CD4-positive, CD25-positive, alpha-beta regulatory T cell (primary cell): ENCODE data around the gene OR10A5. TPM values are rescaled to one million over a fixed set of nuclear protein-coding genes. Genes with fewer than 3 reads are reported as not detected.

Experiments
- ATAC-seq, 2 donors: fragments of 150-1000 bp; cut with Tn5 transposase; one replicate each; pipeline ENCODE4 v1.10.0; 2021; ENCODE audit warnings: low read depth in 2 of 2, moderate number of reproducible peaks in 2 of 2, moderate library complexity in 1 of 2
- DNase-seq, 3 donors: peaks; one replicate each; pipeline versions ENCODE4 v3.0.0 to v3.0.0-alpha.2; 2012 to 2022; ENCODE audit warnings: mixed read lengths in 1 of 3
- H3K27ac ChIP-seq: one replicate; pipeline ENCODE4 v1.7.0; 2013; ENCODE audit warnings: mild to moderate bottlenecking, low read length; ENCODE audit not compliant: insufficient read depth, poor library complexity, severe bottlenecking
- H3K27me3 ChIP-seq: one replicate; pipeline ENCODE4 v1.7.0; 2013; ENCODE audit warnings: low read length; ENCODE audit not compliant: control insufficient read depth, insufficient read depth
- H3K36me3 ChIP-seq: one replicate; pipeline ENCODE4 v1.7.0; 2013; ENCODE audit warnings: mild to moderate bottlenecking, low read length, moderate library complexity; ENCODE audit not compliant: control insufficient read depth, insufficient read depth
- H3K4me1 ChIP-seq: 2 replicates; pipeline ENCODE4 v1.7.0; 2013; ENCODE audit warnings: mild to moderate bottlenecking, low read length; ENCODE audit not compliant: insufficient read depth, control insufficient read depth, poor library complexity, severe bottlenecking
- H3K4me3 ChIP-seq: one replicate; pipeline ENCODE4 v1.7.0; 2013; ENCODE audit warnings: low read depth, mild to moderate bottlenecking, low read length, moderate library complexity
- H3K9me3 ChIP-seq, 2 experiments: 1 replicate in 1 of 2; 2 replicates in 1 of 2; pipeline ENCODE4 v1.7.0; 2013; ENCODE audit warnings: low read length in 2 of 2, mild to moderate bottlenecking in 1 of 2, moderate library complexity in 1 of 2; ENCODE audit not compliant: control insufficient read depth in 2 of 2
- H3K27ac Mint-ChIP-seq, 3 donors: one replicate each; pipeline ENCODE4 v1.8.0; 2020 to 2022; ENCODE audit warnings: mild to moderate bottlenecking in 3 of 3, mixed read lengths in 3 of 3, moderate library complexity in 2 of 3
- H3K27me3 Mint-ChIP-seq: one replicate; pipeline ENCODE4 v1.8.0; 2022; ENCODE audit warnings: mild to moderate bottlenecking, mixed read lengths
- H3K36me3 Mint-ChIP-seq: one replicate; pipeline ENCODE4 v1.8.0; 2020; ENCODE audit warnings: mixed read lengths
- H3K4me1 Mint-ChIP-seq, 4 donors: one replicate each; pipeline ENCODE4 v1.8.0; 2020 to 2022; ENCODE audit warnings: mixed read lengths in 4 of 4, mild to moderate bottlenecking in 1 of 4
- H3K4me3 Mint-ChIP-seq, 4 donors: one replicate each; pipeline ENCODE4 v1.8.0; 2020 to 2022; ENCODE audit warnings: mild to moderate bottlenecking in 4 of 4, mixed read lengths in 4 of 4, moderate library complexity in 3 of 4
- H3K9me3 Mint-ChIP-seq, 7 donors: one replicate each; pipeline ENCODE4 v1.8.0; 2020 to 2022; ENCODE audit warnings: mixed read lengths in 7 of 7, mild to moderate bottlenecking in 3 of 7, moderate library complexity in 2 of 7
- polyA plus RNA-seq, 4 donors: library from polyadenylated mRNA; unstranded; fragments of 300-500 nt; fragmentation: Illumina TruSeq; gene quantifications; one replicate each; pipeline ENCODE4 v1.2.3, GENCODE V29; 2021
- total RNA-seq: library from RNA; stranded (reverse); gene quantifications from one replicate; pipeline ENCODE4 v1.2.3, GENCODE V29; 2022

Gene OR10A5
- total and polyA plus RNA-seq, 5 donors from 2014 or later = not detected

DNA sequence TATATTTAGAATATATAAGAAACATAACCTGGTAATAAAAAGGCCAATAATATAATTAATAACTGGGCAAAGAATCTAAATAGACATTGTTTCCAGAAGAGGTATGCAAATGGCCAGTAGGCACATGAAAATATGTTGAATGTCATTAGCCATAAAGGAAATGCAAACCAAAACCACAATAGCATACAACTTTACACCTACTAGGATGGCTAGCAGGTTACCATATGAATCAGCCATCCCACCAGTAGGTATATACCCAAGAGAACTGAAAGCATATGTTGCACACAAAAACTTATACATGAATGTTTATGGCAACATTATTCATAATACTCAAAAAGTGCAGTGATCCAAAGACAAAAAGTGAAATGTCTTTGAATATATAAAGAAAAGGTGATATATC is 49.5 kb downstream of the OR10A5 start:
- H3K4me1 Mint-ChIP-seq = no peaks in the 10 kb centered on the region
- peaks cover 0 to 2% (median 0%) of the 10 kb centered on the region in 7 donors for H3K9me3 Mint-ChIP-seq
- no peak overlapping the region for H3K27ac ChIP-seq
- H3K36me3 ChIP-seq = no peaks in the 10 kb centered on the region
- DNase-seq (no peak), ATAC-seq (no peak)
- H3K27ac Mint-ChIP-seq = no peak overlapping the region
- H3K27me3 Mint-ChIP-seq = peaks cover 6% of the 10 kb centered on the region
- no peaks in the 10 kb centered on the region for H3K36me3 Mint-ChIP-seq
- H3K4me1 ChIP-seq = no peaks in the 10 kb centered on the region
- no peak overlapping the region for H3K4me3 Mint-ChIP-seq
- H3K4me3 ChIP-seq = no peak overlapping the region
- no peaks in the 10 kb centered on the region for H3K9me3 ChIP-seq
- H3K27me3 ChIP-seq = peaks cover 6% of the 10 kb centered on the region

Other genes with a start within 250 kb of the OR10A5 start
- 21.0 TPM for gene RRP8, start 242.1 kb upstream of the OR10A5 start, total RNA-seq
- gene RRP8, start 242.1 kb upstream of the OR10A5 start, polyA plus RNA-seq = 10 to 100 TPM; 22.5 to 30.9 (median 25.7) TPM
- 62.9 TPM for gene ILK, start 241.9 kb upstream of the OR10A5 start, total RNA-seq
- 100 to 1,000 TPM in 2 of 4 donors, 10 to 100 TPM in 2; 92.8 to 141 (median 115) TPM for gene ILK, start 241.9 kb upstream of the OR10A5 start, polyA plus RNA-seq
- gene TAF10, start 233.5 kb upstream of the OR10A5 start, total RNA-seq = 125 TPM
- gene TAF10, start 233.5 kb upstream of the OR10A5 start, polyA plus RNA-seq = 100 to 1,000 TPM; 254 to 386 (median 265) TPM
- 100 TPM for gene TPP1, start 226.3 kb upstream of the OR10A5 start, total RNA-seq
- gene TPP1, start 226.3 kb upstream of the OR10A5 start, polyA plus RNA-seq = 100 to 1,000 TPM; 135 to 165 (median 137) TPM
- 2.4 TPM for gene DCHS1, start 189.9 kb upstream of the OR10A5 start, total RNA-seq
- 1 to 10 TPM in 2 of 4 donors, under 1 TPM in 2; 0.49 to 1.6 (median 1.0) TPM for gene DCHS1, start 189.9 kb upstream of the OR10A5 start, polyA plus RNA-seq
- gene MRPL17, start 162.3 kb upstream of the OR10A5 start, total RNA-seq = 10.0 TPM
- 10 to 100 TPM; 18.5 to 35.5 (median 25.1) TPM for gene MRPL17, start 162.3 kb upstream of the OR10A5 start, polyA plus RNA-seq
- not detected for gene OR2AG2, start 73.7 kb upstream of the OR10A5 start, total RNA-seq
- not detected for gene OR2AG2, start 73.7 kb upstream of the OR10A5 start, polyA plus RNA-seq
- gene OR2AG1, start 62.7 kb upstream of the OR10A5 start, total RNA-seq = not detected
- gene OR2AG1, start 62.7 kb upstream of the OR10A5 start, polyA plus RNA-seq = not detected
- not detected for gene OR6A2, start 46.0 kb upstream of the OR10A5 start, total RNA-seq
- gene OR6A2, start 46.0 kb upstream of the OR10A5 start, polyA plus RNA-seq = not detected
- not detected for gene OR10A2, start 17.4 kb downstream of the OR10A5 start, total RNA-seq
- not detected for gene OR10A2, start 17.4 kb downstream of the OR10A5 start, polyA plus RNA-seq
- not detected for gene OR10A4, start 30.9 kb downstream of the OR10A5 start, total RNA-seq
- not detected for gene OR10A4, start 30.9 kb downstream of the OR10A5 start, polyA plus RNA-seq
- gene OR2D2, start 46.8 kb downstream of the OR10A5 start, total RNA-seq = not detected
- not detected for gene OR2D2, start 46.8 kb downstream of the OR10A5 start, polyA plus RNA-seq
- gene OR2D3, start 75.3 kb downstream of the OR10A5 start, total RNA-seq = not detected
- not detected for gene OR2D3, start 75.3 kb downstream of the OR10A5 start, polyA plus RNA-seq
- 0.15 TPM for gene ZNF215, start 80.7 kb downstream of the OR10A5 start, total RNA-seq
- gene ZNF215, start 80.7 kb downstream of the OR10A5 start, polyA plus RNA-seq = under 1 TPM in 1 of 4 donors, not detected in 3; 0.23 TPM
- not detected for gene ZNF214, start 174.7 kb downstream of the OR10A5 start, total RNA-seq
- not detected for gene ZNF214, start 174.7 kb downstream of the OR10A5 start, polyA plus RNA-seq
- not detected for gene NLRP14, start 174.8 kb downstream of the OR10A5 start, total RNA-seq
- gene NLRP14, start 174.8 kb downstream of the OR10A5 start, polyA plus RNA-seq = not detected
- not detected for gene RBMXL2, start 243.3 kb downstream of the OR10A5 start, total RNA-seq
- gene RBMXL2, start 243.3 kb downstream of the OR10A5 start, polyA plus RNA-seq = not detected